ENCODE data around the gene MED16. TPM values are rescaled to one million over a fixed set of nuclear protein-coding genes. Genes with fewer than 3 reads are reported as not detected.
A peak's percentile ranks its signal among the peaks of the same experiment; 100 is the strongest.

Gene MED16
- total and polyA plus RNA-seq, 10 donors: 37.0 to 82.1 (median 52.7) TPM

DNA sequence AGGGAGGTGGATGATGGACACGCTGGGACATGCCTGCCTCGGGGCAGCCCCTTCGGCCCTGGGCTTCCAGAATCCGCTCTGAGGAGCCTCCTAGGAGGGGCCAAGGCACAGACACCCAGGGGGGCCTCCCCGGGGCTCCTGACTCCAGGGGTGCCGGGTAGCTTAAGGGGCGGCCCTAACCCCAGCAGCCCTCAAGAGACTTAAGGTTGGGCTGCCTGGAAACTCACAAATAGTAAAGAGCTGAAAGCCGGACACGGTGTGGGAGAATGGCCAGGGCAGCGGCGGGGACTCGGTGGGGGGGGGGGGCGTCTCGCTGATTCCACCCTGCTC, 40.5 kb upstream of the MED16 start:
- no peak for DNase-seq
- intact Hi-C loops (cut with DNase I; ENCODE audit: low total_unique reads): no loop called here
- H3K27me3 ChIP-seq (replicated peaks in 1 of 7): no peaks in the 10 kb centered on the region
- TF ChIP-seq POLR2A (IDR thresholded peaks at IDR 0.05) (no peak), POLR2AphosphoS5 (IDR thresholded peaks at IDR 0.05) (no peak), CTCF (IDR thresholded peaks at IDR 0.05 in 8 of 11, conservative IDR thresholded peaks at IDR 0.05 in 3 of 11) (no peak)
- H3K36me3 ChIP-seq: peaks cover 0 to 78% (median 11%) of the 10 kb centered on the region in 6 donors
- H3K4me3 ChIP-seq: peak overlapping the region in 1 of 8 donors; percentile 48
- H3K4me1 ChIP-seq: peaks cover 31 to 94% (median 47%) of the 10 kb centered on the region in 6 donors
- peak overlapping the region in 6 of 8 donors; percentile 62 to 73 (median 72) for H3K27ac ChIP-seq
- H3K9me3 ChIP-seq: no peaks in the 10 kb centered on the region
- 56 to 81% (median 75%) methylated on average over 9 to 14 of the region's 14 CpGs for WGBS, 5 donors

- intact Hi-C loops (cut with DNase I; ENCODE audit: low total_unique reads): no loop called here
- H3K27me3 ChIP-seq (replicated peaks in 1 of 7): no peaks in the 10 kb centered on the region
- no peak for TF ChIP-seq CTCF (IDR thresholded peaks at IDR 0.05 in 8 of 11, conservative IDR thresholded peaks at IDR 0.05 in 3 of 11)
- TF ChIP-seq POLR2AphosphoS5 (IDR thresholded peaks at IDR 0.05): peak; percentile 73 to 85 (median 78)
- 11 to 24% (median 13%) methylated on average over 28 to 54 of the region's 54 CpGs for WGBS, 5 donors
- H3K9me3 ChIP-seq: no peaks in the 10 kb centered on the region
- peaks cover 0 to 71% (median 11%) of the 10 kb centered on the region in 6 donors for H3K36me3 ChIP-seq
- peak overlapping the region in 7 of 8 donors; percentile 57 to 73 (median 71) for H3K27ac ChIP-seq
- peaks cover 31 to 94% (median 48%) of the 10 kb centered on the region in 6 donors for H3K4me1 ChIP-seq
- peak overlapping the region in 3 of 8 donors; percentile 0 to 48 (median 11) for H3K4me3 ChIP-seq
- peak; percentile 86 for DNase-seq
Observed at GRCh38 chr19:932648-933552, 39.9 kb upstream of the MED16 start.

GRCh38 chr19:931860-932647, 39.1 kb upstream of the MED16 start:
- Histone ChIP-seq H3K9me3 (no peaks in the 10 kb centered on the region), H3K27me3 (replicated peaks in 1 of 7) (no peaks in the 10 kb centered on the region), H3K4me3 (peak overlapping the region in 3 of 8 donors; percentile 0 to 48 (median 11)), H3K36me3 (peaks cover 0 to 66% (median 11%) of the 10 kb centered on the region in 6 donors), H3K27ac (peak overlapping the region in 7 of 8 donors; percentile 57 to 73 (median 71)), H3K4me1 (peaks cover 31 to 95% (median 54%) of the 10 kb centered on the region in 6 donors)
- no peak for TF ChIP-seq POLR2A (IDR thresholded peaks at IDR 0.05)
- TF ChIP-seq POLR2AphosphoS5 (IDR thresholded peaks at IDR 0.05): no peak
- no peak for TF ChIP-seq CTCF (IDR thresholded peaks at IDR 0.05 in 8 of 11, conservative IDR thresholded peaks at IDR 0.05 in 3 of 11)
- intact Hi-C loops (cut with DNase I; ENCODE audit: low total_unique reads): no loop called here
- 67 to 80% (median 76%) methylated on average over 31 to 32 of the region's 32 CpGs for WGBS, 5 donors
- no peak for DNase-seq
